ENCODE data around the gene ASPG. TPM values are rescaled to one million over a fixed set of nuclear protein-coding genes. Genes with fewer than 3 reads are reported as not detected.

ASPG gene
- total RNA-seq, 1 experiment from 2014 or later, result not detected

DNA sequence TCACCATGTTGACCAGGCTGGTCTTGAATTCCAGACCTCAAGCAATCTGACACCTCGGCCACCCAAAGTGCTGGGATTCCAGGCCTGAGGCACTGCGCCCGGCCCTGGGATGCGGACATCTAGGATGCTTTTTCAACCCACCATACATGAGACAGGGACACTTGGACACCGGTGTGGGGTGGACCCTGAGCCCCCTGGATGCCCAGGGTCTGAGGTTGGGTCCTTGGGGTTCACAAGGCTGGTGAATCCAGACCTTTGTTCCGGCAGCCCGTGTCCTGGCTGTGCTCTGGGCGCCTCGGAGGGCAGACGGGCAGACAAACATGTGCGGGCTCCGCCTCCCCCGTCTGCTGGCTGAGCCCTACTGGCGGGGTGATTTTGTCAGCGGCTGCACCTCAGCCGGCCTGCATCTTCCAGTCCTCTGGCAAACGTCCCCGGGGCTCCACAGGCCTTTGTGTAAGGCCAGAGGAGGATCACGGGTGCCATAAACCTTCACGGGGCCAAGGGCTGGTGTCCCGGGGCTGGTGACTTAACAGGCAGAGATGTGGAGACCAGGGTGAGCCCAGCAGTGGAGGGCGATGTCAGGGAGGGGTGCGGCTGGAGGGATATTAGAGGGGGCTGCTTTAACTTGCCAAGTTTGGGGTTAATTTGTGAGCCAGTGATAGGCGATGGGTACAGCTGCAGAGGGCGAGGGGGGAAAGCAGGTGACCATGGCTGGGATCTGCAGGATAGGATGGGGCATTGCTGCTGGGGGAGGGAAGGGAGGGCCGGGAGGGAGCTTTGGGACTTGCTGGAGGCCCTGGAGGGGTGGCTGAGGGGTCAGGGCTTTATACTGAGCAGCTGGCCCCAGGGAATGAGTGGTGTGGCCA is 5.8 kb downstream of the ASPG start:
- DNase-seq (ENCODE audit: low read depth, low spot score), result no peak
- Histone ChIP-seq H3K9me3 (ENCODE audit: control insufficient read depth, insufficient read depth, low read depth, low read length) (no peaks in the 10 kb centered on the region), H3K27me3 (ENCODE audit: control insufficient read depth, insufficient read depth, low read length) (no peaks in the 10 kb centered on the region), H3K4me3 (ENCODE audit: low read depth in 2 of 2, low read length in 2 of 2) (no peak overlapping the region), H3K27ac (ENCODE audit: low read length) (no peak overlapping the region), H3K36me3 (ENCODE audit: control insufficient read depth, insufficient read depth, low read length) (no peaks in the 10 kb centered on the region), H3K4me1 (ENCODE audit: control insufficient read depth, insufficient read depth, low read length) (no peaks in the 10 kb centered on the region; the same call in 1 of the 2 replicates)
- ChIA-PET POLR2A (no interaction called here), CTCF (interaction anchor here (1.0 kb wide), 1 partner anchor 259 kb away, joined by 3 read pairs; no protein-coding TSS in a partner anchor)
- intact Hi-C loops (cut with micrococcal nuclease; ENCODE audit: unreplicated experiment), result loop anchor here (5.0 kb wide), 1 partner anchor 41 kb away; no protein-coding TSS in a partner anchor
- no TSS peak for BruUV-seq (replicated peaks)
- no peak for ATAC-seq
- no peak for TF ChIP-seq SIN3A (IDR thresholded peaks at IDR 0.05; ENCODE audit: borderline replicate concordance, insufficient read depth, low read depth, low read length)
- TF ChIP-seq, protein P1, sequence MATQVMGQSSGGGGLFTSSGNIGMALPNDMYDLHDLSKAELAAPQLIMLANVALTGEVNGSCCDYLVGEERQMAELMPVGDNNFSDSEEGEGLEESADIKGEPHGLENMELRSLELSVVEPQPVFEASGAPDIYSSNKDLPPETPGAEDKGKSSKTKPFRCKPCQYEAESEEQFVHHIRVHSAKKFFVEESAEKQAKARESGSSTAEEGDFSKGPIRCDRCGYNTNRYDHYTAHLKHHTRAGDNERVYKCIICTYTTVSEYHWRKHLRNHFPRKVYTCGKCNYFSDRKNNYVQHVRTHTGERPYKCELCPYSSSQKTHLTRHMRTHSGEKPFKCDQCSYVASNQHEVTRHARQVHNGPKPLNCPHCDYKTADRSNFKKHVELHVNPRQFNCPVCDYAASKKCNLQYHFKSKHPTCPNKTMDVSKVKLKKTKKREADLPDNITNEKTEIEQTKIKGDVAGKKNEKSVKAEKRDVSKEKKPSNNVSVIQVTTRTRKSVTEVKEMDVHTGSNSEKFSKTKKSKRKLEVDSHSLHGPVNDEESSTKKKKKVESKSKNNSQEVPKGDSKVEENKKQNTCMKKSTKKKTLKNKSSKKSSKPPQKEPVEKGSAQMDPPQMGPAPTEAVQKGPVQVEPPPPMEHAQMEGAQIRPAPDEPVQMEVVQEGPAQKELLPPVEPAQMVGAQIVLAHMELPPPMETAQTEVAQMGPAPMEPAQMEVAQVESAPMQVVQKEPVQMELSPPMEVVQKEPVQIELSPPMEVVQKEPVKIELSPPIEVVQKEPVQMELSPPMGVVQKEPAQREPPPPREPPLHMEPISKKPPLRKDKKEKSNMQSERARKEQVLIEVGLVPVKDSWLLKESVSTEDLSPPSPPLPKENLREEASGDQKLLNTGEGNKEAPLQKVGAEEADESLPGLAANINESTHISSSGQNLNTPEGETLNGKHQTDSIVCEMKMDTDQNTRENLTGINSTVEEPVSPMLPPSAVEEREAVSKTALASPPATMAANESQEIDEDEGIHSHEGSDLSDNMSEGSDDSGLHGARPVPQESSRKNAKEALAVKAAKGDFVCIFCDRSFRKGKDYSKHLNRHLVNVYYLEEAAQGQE (IDR thresholded peaks at IDR 0.05; ENCODE audit: insufficient read depth in 1 of 2, low read depth in 2 of 2, low read length in 1 of 2), result no peak
- TF ChIP-seq POLR2AphosphoS5 (IDR thresholded peaks at IDR 0.05; ENCODE audit: low read depth, low read length), result no peak
- TF ChIP-seq TCF7L2 (IDR thresholded peaks at IDR 0.05; ENCODE audit: low read depth, low read length), result no peak
- in situ Hi-C loops (cut with HindIII; ENCODE audit: low pct_unique_long_range_greater_than_20kb, low sequenced_read_pairs), result no loop called here

DNA sequence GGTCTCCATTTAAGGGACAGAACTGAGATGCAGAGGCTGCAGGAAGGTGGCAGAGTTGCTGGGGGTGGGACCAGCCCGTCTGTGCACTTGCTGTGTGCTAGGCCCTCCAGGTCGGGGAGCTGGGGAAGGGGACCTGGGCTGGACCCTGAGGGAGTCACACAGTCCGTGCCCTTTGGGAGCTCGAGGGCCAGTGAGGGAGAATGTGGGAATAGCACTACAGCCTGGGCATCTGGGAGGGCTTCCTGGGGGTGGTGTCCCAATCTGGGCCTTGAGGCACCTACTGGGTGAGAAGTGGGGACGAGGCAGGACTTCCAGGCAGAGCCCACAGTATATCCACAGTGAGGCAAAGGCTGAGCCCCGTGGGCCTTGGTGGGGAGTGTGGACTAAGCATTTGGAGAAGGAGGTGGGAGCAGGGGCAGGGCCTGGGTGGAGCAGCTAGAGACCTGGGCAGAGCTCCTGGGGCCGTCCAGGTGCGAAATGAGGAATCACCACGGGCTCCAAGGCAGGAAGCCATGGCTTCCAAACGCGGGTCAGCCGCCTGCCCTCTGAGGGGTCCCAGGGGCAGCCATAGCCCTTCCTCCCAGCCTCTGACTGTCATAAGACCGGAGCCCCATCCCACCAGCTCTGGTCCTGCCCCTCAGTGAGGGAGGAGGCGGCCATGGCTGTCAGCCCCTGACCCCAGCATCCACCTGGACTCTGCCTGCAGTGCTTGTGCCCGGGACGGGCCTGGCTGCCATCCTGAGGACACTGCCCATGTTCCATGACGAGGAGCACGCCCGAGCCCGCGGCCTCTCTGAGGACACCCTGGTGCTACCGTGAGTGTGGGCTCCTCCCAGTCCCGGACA is 6.6 kb downstream of the ASPG start:
- intact Hi-C loops (cut with micrococcal nuclease; ENCODE audit: unreplicated experiment), result loop anchor here (5.0 kb wide), 1 partner anchor 40 kb away; no protein-coding TSS in a partner anchor
- in situ Hi-C loops (cut with HindIII; ENCODE audit: low pct_unique_long_range_greater_than_20kb, low sequenced_read_pairs), result no loop called here
- TF ChIP-seq, protein P1 (IDR thresholded peaks at IDR 0.05; ENCODE audit: insufficient read depth in 1 of 2, low read depth in 2 of 2, low read length in 1 of 2), result no peak
- TF ChIP-seq SIN3A (IDR thresholded peaks at IDR 0.05; ENCODE audit: borderline replicate concordance, insufficient read depth, low read depth, low read length) (no peak), TCF7L2 (IDR thresholded peaks at IDR 0.05; ENCODE audit: low read depth, low read length) (no peak), POLR2AphosphoS5 (IDR thresholded peaks at IDR 0.05; ENCODE audit: low read depth, low read length) (no peak)
- TF ChIP-seq, protein P2, sequence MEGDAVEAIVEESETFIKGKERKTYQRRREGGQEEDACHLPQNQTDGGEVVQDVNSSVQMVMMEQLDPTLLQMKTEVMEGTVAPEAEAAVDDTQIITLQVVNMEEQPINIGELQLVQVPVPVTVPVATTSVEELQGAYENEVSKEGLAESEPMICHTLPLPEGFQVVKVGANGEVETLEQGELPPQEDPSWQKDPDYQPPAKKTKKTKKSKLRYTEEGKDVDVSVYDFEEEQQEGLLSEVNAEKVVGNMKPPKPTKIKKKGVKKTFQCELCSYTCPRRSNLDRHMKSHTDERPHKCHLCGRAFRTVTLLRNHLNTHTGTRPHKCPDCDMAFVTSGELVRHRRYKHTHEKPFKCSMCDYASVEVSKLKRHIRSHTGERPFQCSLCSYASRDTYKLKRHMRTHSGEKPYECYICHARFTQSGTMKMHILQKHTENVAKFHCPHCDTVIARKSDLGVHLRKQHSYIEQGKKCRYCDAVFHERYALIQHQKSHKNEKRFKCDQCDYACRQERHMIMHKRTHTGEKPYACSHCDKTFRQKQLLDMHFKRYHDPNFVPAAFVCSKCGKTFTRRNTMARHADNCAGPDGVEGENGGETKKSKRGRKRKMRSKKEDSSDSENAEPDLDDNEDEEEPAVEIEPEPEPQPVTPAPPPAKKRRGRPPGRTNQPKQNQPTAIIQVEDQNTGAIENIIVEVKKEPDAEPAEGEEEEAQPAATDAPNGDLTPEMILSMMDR (IDR thresholded peaks at IDR 0.05), result no peak
- ATAC-seq (no peak), DNase-seq (ENCODE audit: low read depth, low spot score) (no peak)
- Histone ChIP-seq H3K36me3 (ENCODE audit: control insufficient read depth, insufficient read depth, low read length) (no peaks in the 10 kb centered on the region), H3K27ac (ENCODE audit: low read length) (no peak overlapping the region), H3K4me1 (ENCODE audit: control insufficient read depth, insufficient read depth, low read length) (no peaks in the 10 kb centered on the region; the same call in 1 of the 2 replicates), H3K27me3 (ENCODE audit: control insufficient read depth, insufficient read depth, low read length) (no peaks in the 10 kb centered on the region), H3K9me3 (ENCODE audit: control insufficient read depth, insufficient read depth, low read depth, low read length) (no peaks in the 10 kb centered on the region), H3K4me3 (ENCODE audit: low read depth in 2 of 2, low read length in 2 of 2) (no peak overlapping the region)
- POLR2A ChIA-PET, result no interaction called here
- CTCF ChIA-PET, result interaction anchor here (1.0 kb wide), 1 partner anchor 258 kb away, joined by 3 read pairs; no protein-coding TSS in a partner anchor
- BruUV-seq (replicated peaks), result no TSS peak

Data from Panc1 (cell line).